Keratinocyte (primary cell): ENCODE measurements around the gene KCNG2.

ENCODE experiments used
- CTCF ChIP-seq, 3 experiments: IDR thresholded peaks in 1 of 3; conservative IDR thresholded peaks in 1 of 3; optimal IDR thresholded peaks in 1 of 3; 2 replicates in 2 of 3; 3 replicates in 1 of 3; pipeline versions ENCODE3 to v1.5.1; 2011; ENCODE audit warnings: low read length in 3 of 3, mild to moderate bottlenecking in 3 of 3, moderate library complexity in 2 of 3, control low read depth in 1 of 3, inconsistent platforms in 1 of 3; ENCODE audit not compliant: insufficient read depth in 2 of 3; ENCODE audit errors: extremely low read depth in 1 of 3
- EZH2 ChIP-seq: IDR thresholded peaks from one replicate; pipeline ENCODE4 v1.6.1; 2012; ENCODE audit warnings: inconsistent platforms, mild to moderate bottlenecking, low read length, moderate library complexity

DNA sequence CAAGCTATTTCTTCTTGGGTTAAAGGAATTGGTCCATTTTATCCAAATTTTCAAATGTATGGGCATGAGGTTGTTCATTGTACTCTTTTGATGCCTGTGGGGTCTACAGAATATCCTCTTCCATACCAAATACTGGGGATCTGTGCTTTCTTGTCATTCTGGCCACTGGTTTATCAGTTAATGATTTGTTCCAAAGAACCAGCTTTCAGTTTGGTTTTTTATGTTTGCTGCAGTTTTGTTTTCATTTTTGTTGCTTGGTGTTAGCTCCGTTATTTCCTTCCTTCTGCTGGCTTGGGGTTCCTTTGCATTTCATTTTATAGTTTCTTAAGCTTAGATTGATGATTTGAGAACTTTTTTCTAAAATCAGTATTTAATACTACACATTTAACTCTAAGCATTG, 108.3 kb downstream of the KCNG2 start:
- TF ChIP-seq CTCF (optimal IDR thresholded peaks at IDR 0.05 in 1 of 3, IDR thresholded peaks at IDR 0.05 in 1 of 3, conservative IDR thresholded peaks at IDR 0.05 in 1 of 3; ENCODE audit: extremely low read depth in 1 of 3, insufficient read depth in 2 of 3, low read length in 3 of 3), result no peak
- no peak for TF ChIP-seq EZH2
